ENCODE measurements around the gene NYNRIN. TPM values are rescaled to one million over a fixed set of nuclear protein-coding genes. Genes with fewer than 3 reads are reported as not detected.

NYNRIN gene
- total RNA-seq, 2 donors from 2014 or later: 6.0 to 10.1 TPM

- Histone ChIP-seq H3K4me1 (peaks cover 0 to 44% of the 10 kb centered on the region in 2 donors), H3K4me3 (peak within 1 kb of the TSS; percentile 67 to 76), H3K36me3 (peaks cover 20% of the 10 kb centered on the region), H3K27ac (peak within 1 kb of the TSS; percentile 93 to 96), H3K27me3 (no peaks in the 10 kb centered on the region), H3K9me3 (no peaks in the 10 kb centered on the region)
- TF ChIP-seq CTCF (IDR thresholded peaks at IDR 0.05): no peak
- DNase-seq (ENCODE audit: low spot score): peak; percentile 93
These were observed 30.8 kb downstream of the NYNRIN start, which contains the start of the genes CBLN3 and KHNYN for GRCh38 chr14:24429395-24430142. TSS of gene CBLN3 (minus strand) at chr14:24429668. CDS start at chr14:24429054, 614 bp downstream. TSS of gene KHNYN (plus strand) at chr14:24429954. CDS start at chr14:24430731, 777 bp downstream.

- peak overlapping the region; percentile 93 to 96 for H3K27ac ChIP-seq
- H3K9me3 ChIP-seq: no peaks in the 10 kb centered on the region
- no peak for TF ChIP-seq CTCF (IDR thresholded peaks at IDR 0.05)
- peak; percentile 86 for DNase-seq (ENCODE audit: low spot score)
- peaks cover 20% of the 10 kb centered on the region for H3K36me3 ChIP-seq
- H3K4me3 ChIP-seq: peak overlapping the region; percentile 67 to 76
- H3K27me3 ChIP-seq: no peaks in the 10 kb centered on the region
- H3K4me1 ChIP-seq: peaks cover 0 to 44% of the 10 kb centered on the region in 2 donors
These were observed 31.4 kb downstream of the NYNRIN start for GRCh38 chr14:24430143-24430681.

GRCh38 chr14:24430682-24431568 lies 32.1 kb downstream of the NYNRIN start:
- no peak for TF ChIP-seq CTCF (IDR thresholded peaks at IDR 0.05)
- peak; percentile 61 for DNase-seq (ENCODE audit: low spot score)
- Histone ChIP-seq H3K27me3 (no peaks in the 10 kb centered on the region), H3K9me3 (no peaks in the 10 kb centered on the region), H3K4me1 (peaks cover 0 to 39% of the 10 kb centered on the region in 2 donors), H3K27ac (peak overlapping the region; percentile 93 to 96), H3K36me3 (peaks cover 22% of the 10 kb centered on the region), H3K4me3 (peak overlapping the region; percentile 67 to 76)

GRCh38 chr14:24431569-24432258 lies 32.9 kb downstream of the NYNRIN start:
- TF ChIP-seq CTCF (IDR thresholded peaks at IDR 0.05): peak; percentile 81 to 91
- peak overlapping the region; percentile 67 to 76 for H3K4me3 ChIP-seq
- peaks cover 0 to 42% of the 10 kb centered on the region in 2 donors for H3K4me1 ChIP-seq
- H3K27me3 ChIP-seq: no peaks in the 10 kb centered on the region
- DNase-seq (ENCODE audit: low spot score): peak; percentile 90
- peaks cover 30% of the 10 kb centered on the region for H3K36me3 ChIP-seq
- H3K27ac ChIP-seq: peak overlapping the region; percentile 93 to 96
- no peaks in the 10 kb centered on the region for H3K9me3 ChIP-seq
